ENCODE measurements around the gene KLRC2. TPM values are rescaled to one million over a fixed set of nuclear protein-coding genes. Genes with fewer than 3 reads are reported as not detected.
"Not testable (repeated sequence)": the region's sequence is repeated elsewhere in the genome, so short reads cannot be mapped to it uniquely, and the experiment has no call there.

KLRC2 gene
- total and polyA plus RNA-seq, 8 donors: 0.10 to 10.4 (median 2.0) TPM; not detected in 4

DNA sequence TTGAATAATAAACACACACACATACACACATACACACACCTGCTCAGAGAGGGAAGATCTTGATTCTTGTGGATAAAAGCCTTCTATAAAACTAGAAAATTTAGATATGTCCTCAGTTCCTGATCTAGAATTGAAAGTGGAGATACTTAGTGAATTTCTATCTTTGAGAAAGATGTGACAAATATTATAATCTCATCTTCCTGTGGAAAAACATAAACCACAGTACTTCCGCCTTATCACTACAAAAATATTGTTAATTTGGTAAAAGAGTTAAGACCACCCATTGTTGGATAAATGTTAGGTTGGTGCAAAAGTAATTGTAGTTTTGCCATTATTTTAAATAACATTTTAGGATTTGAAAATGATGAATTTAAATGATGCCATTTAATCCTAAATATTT lies 45.9 kb downstream of the KLRC2 start, which contains the start of gene KLRK1:
TSS of gene KLRK1 (minus strand) at position 138 of the 400 bp plus-strand sequence. CDS start 1,231 bp downstream, outside the sequence.
- H3K4me3 ChIP-seq: peak within 1 kb of the TSS in 1 of 4 donors; percentile 0
- DNase-seq: no peak
- no peaks in the 10 kb centered on the region for H3K27me3 ChIP-seq
- H3K9me3 ChIP-seq: no peaks in the 10 kb centered on the region
- intact Hi-C loops (cut with DNase I; ENCODE audit: low total_unique reads): no loop called here
- H3K27ac ChIP-seq: no peak within 1 kb of the TSS
- H3K4me1 ChIP-seq: peaks cover 0 to 13% (median 5%) of the 10 kb centered on the region in 4 donors
- TF ChIP-seq EP300 (IDR thresholded peaks at IDR 0.05) (no peak), POLR2A (IDR thresholded peaks at IDR 0.05) (no peak), POLR2AphosphoS5 (IDR thresholded peaks at IDR 0.05) (no peak)
- TF ChIP-seq, protein P1, sequence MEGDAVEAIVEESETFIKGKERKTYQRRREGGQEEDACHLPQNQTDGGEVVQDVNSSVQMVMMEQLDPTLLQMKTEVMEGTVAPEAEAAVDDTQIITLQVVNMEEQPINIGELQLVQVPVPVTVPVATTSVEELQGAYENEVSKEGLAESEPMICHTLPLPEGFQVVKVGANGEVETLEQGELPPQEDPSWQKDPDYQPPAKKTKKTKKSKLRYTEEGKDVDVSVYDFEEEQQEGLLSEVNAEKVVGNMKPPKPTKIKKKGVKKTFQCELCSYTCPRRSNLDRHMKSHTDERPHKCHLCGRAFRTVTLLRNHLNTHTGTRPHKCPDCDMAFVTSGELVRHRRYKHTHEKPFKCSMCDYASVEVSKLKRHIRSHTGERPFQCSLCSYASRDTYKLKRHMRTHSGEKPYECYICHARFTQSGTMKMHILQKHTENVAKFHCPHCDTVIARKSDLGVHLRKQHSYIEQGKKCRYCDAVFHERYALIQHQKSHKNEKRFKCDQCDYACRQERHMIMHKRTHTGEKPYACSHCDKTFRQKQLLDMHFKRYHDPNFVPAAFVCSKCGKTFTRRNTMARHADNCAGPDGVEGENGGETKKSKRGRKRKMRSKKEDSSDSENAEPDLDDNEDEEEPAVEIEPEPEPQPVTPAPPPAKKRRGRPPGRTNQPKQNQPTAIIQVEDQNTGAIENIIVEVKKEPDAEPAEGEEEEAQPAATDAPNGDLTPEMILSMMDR (IDR thresholded peaks at IDR 0.05): no peak
- no peaks in the 10 kb centered on the region for H3K36me3 ChIP-seq
- 77 to 86% (median 79%) methylated on average over 1 of the region's 1 CpG for WGBS, 5 donors

DNA sequence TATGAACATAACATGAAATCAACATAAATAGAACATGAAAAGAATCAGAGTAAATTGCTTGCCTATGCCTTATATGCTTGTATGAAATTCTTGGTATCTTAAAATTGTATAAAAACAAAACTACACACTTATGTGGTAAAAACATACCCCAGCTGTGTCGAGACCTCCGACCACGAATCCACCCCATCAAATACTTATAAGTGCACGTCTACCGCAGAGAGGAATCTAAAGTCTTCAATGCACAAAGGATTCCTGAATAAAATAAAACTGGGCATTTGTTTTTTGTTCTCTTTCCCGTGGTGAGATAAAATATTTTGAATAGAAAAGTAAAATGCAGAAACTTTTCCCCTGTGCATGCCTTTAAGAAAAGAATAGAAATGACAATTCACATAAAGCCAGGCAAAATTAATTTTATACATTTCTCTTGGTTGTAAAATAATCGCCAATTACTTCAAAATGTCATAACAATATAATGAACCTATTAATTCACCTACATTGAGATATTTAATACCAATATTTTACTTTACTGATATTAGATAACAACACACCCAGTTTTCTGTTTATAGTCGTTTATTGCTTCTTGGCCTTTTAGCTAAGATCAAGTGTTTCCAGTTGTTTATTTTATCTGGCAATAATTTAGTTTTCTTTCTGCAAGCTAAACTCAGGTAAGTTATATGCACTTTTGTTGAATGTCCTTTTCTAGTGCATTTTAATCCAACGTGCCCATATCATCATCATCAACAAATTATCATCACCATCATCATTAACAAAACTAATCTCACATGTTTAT lies 47.0 kb downstream of the KLRC2 start:
- intact Hi-C loops (cut with DNase I; ENCODE audit: low total_unique reads): no loop called here
- H3K27ac ChIP-seq: no peak overlapping the region
- 68 to 80% (median 70%) methylated on average over 9 of the region's 9 CpGs for WGBS, 5 donors

DNA sequence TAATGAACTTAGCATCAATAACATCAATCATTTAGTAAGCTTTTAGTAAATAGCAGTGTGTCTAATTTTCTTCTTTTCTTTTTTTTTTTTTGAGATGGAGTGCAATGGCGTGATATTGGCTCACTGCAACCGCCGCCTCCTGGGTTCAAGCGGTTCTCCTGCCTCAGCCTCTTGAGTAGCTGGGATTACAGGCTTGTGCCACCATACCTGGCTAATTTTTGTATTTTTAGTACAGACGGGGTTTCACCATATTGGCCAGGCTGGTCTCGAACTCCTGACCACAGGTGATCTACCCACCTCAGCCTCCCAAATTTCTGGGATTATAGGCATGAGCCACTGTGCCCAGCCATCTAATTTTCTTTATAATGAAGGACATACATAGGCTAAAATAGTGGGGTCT lies 48.3 kb downstream of the KLRC2 start:
- intact Hi-C loops (cut with DNase I; ENCODE audit: low total_unique reads); DNase-seq; H3K4me1 ChIP-seq; H3K27me3 ChIP-seq; H3K36me3 ChIP-seq; H3K9me3 ChIP-seq: not testable (repeated sequence)
- Histone ChIP-seq H3K27ac (peak overlapping the region in 2 of 5 donors; percentile 16 to 34), H3K4me3 (peak overlapping the region in 1 of 4 donors; percentile 0)
- WGBS, 5 donors: 88 to 95% (median 90%) methylated on average over 6 of the region's 6 CpGs

More for the DNA sequence above, 47.0 kb downstream of the KLRC2 start:
- Histone ChIP-seq H3K36me3 (no peaks in the 10 kb centered on the region), H3K4me3 (peak overlapping the region in 1 of 4 donors; percentile 0), H3K9me3 (no peaks in the 10 kb centered on the region), H3K4me1 (peaks cover 0 to 13% (median 4%) of the 10 kb centered on the region in 4 donors), H3K27me3 (no peaks in the 10 kb centered on the region)
- no peak for DNase-seq
- no peak for TF ChIP-seq EP300 (IDR thresholded peaks at IDR 0.05)

DNA sequence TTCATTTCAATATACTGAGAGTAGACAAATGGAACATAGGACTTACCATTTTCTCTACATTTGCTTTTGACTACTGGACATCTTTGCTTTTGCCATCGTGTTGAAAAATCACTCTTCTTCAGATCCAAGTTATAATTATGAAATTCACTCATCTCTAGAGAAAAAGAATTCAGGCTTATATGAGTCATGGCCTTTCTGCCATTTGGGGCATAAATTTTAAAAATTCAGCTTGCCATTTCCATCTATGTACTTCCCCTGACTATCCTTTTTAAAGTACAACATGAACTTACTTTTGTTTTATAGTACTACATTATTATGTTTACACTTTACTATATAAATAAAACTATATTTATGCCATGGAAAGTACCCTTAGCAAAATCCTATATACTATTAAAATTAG lies 49.0 kb downstream of the KLRC2 start:
- intact Hi-C loops (cut with DNase I; ENCODE audit: low total_unique reads): no loop called here
- WGBS, 5 donors: 49 to 72% (median 59%) methylated on average over 1 of the region's 1 CpG
- H3K9me3 ChIP-seq: no peaks in the 10 kb centered on the region
- no peak for DNase-seq
- H3K27me3 ChIP-seq: no peaks in the 10 kb centered on the region
- H3K4me3 ChIP-seq: no peak overlapping the region
- no peaks in the 10 kb centered on the region for H3K36me3 ChIP-seq
- peaks cover 0 to 2% (median under 1%) of the 10 kb centered on the region in 4 donors for H3K4me1 ChIP-seq
- no peak for TF ChIP-seq POLR2AphosphoS5 (IDR thresholded peaks at IDR 0.05)
- TF ChIP-seq, protein P1 (IDR thresholded peaks at IDR 0.05): no peak
- H3K27ac ChIP-seq: no peak overlapping the region

DNA sequence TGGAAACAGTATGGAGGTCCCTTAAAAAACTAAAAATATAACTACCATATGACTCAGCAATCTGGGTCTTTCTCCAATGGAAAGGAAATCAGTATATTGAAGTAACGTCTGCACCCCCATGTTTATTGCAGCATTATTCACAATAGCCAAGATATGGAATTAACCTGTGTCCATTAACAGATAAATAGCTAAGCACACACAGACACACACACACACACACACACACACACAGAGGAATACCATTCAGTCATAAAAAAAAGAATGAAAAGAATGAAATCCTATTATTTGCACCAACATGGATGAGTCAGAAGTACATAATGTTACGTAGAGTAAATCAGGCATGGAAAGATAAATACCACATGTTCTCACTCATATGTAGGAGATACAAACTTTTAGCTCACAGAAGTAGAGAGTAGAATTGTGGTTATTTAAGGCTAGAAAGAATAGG lies 50.6 kb downstream of the KLRC2 start:
- Histone ChIP-seq H3K27me3 (no peaks in the 10 kb centered on the region), H3K4me1 (no peaks in the 10 kb centered on the region), H3K9me3 (no peaks in the 10 kb centered on the region), H3K4me3 (no peak overlapping the region), H3K36me3 (no peaks in the 10 kb centered on the region), H3K27ac (no peak overlapping the region)
- TF ChIP-seq EP300 (IDR thresholded peaks at IDR 0.05) (no peak), POLR2A (IDR thresholded peaks at IDR 0.05) (no peak), POLR2AphosphoS5 (IDR thresholded peaks at IDR 0.05) (no peak)
- TF ChIP-seq, protein P1 (IDR thresholded peaks at IDR 0.05): no peak
- WGBS, 5 donors: 19 to 39% (median 28%) methylated on average over 2 of the region's 2 CpGs
- intact Hi-C loops (cut with DNase I; ENCODE audit: low total_unique reads): no loop called here
- DNase-seq: no peak
